IPS-NIHi7 (cell line): Measurements from ENCODE around the gene IL1RAPL1.
A peak's percentile ranks its signal among the peaks of the same experiment; 100 is the strongest.
"Not testable (repeated sequence)": the region's sequence is repeated elsewhere in the genome, so short reads cannot be mapped to it uniquely, and the experiment has no call there.

ENCODE experiments used
- DNase-seq: peaks from one replicate; pipeline ENCODE4 v3.0.0; 2012; ENCODE audit warnings: mixed read lengths; ENCODE audit errors: extremely low spot score

Gene IL1RAPL1

GRCh38 chrX:29269390-29269789 lies 682.1 kb downstream of the IL1RAPL1 start:
- DNase-seq, result no peak

- DNase-seq, result no peak
Measured at GRCh38 chrX:29274517-29274916, 687.3 kb downstream of the IL1RAPL1 start.

GRCh38 chrX:29275928-29276327 lies 688.7 kb downstream of the IL1RAPL1 start:
- no peak for DNase-seq

GRCh38 chrX:29281078-29281742 lies 694.0 kb downstream of the IL1RAPL1 start:
- no peak for DNase-seq

- DNase-seq, result no peak
Measured at GRCh38 chrX:29285664-29286063, 698.4 kb downstream of the IL1RAPL1 start.

- no peak for DNase-seq
Measured at GRCh38 chrX:29295987-29296680, 708.9 kb downstream of the IL1RAPL1 start.

- no peak for DNase-seq
Measured at GRCh38 chrX:29297171-29297800, 710.0 kb downstream of the IL1RAPL1 start.

GRCh38 chrX:29299684-29300083 lies 712.4 kb downstream of the IL1RAPL1 start:
- no peak for DNase-seq

- peak; percentile 16 for DNase-seq
Measured at GRCh38 chrX:29308726-29309125, 721.5 kb downstream of the IL1RAPL1 start.

GRCh38 chrX:29315931-29316330 lies 728.7 kb downstream of the IL1RAPL1 start:
- no peak for DNase-seq

GRCh38 chrX:29318012-29318411 lies 730.8 kb downstream of the IL1RAPL1 start:
- no peak for DNase-seq

GRCh38 chrX:29332429-29332828 lies 745.2 kb downstream of the IL1RAPL1 start:
- not testable (repeated sequence) for DNase-seq

- DNase-seq, result not testable (repeated sequence)
Measured at GRCh38 chrX:29333091-29333490, 745.8 kb downstream of the IL1RAPL1 start.

GRCh38 chrX:29348288-29348687 lies 761.0 kb downstream of the IL1RAPL1 start:
- no peak for DNase-seq

- DNase-seq, result no peak
Measured at GRCh38 chrX:29359276-29359675, 772.0 kb downstream of the IL1RAPL1 start.

GRCh38 chrX:29374765-29375164 lies 787.5 kb downstream of the IL1RAPL1 start:
- DNase-seq, result not testable (repeated sequence)

GRCh38 chrX:29376584-29376983 lies 789.3 kb downstream of the IL1RAPL1 start:
- no peak for DNase-seq

GRCh38 chrX:29382811-29383210 lies 795.6 kb downstream of the IL1RAPL1 start:
- DNase-seq, result no peak

- DNase-seq, result no peak
Measured at GRCh38 chrX:29388509-29388908, 801.3 kb downstream of the IL1RAPL1 start.

- DNase-seq, result no peak
Measured at GRCh38 chrX:29397506-29397905, 810.3 kb downstream of the IL1RAPL1 start.

GRCh38 chrX:29407357-29407756 lies 820.1 kb downstream of the IL1RAPL1 start:
- no peak for DNase-seq

- DNase-seq, result no peak
Measured at GRCh38 chrX:29419774-29420553, 832.7 kb downstream of the IL1RAPL1 start.
